Pons (tissue), 1 donor: Measurements from ENCODE around the gene ATMIN.

Source experiments
- DNase-seq: peaks from one replicate; pipeline ENCODE4 v3.0.0-alpha.2; 2016; ENCODE audit warnings: low spot score

Gene ATMIN

DNA sequence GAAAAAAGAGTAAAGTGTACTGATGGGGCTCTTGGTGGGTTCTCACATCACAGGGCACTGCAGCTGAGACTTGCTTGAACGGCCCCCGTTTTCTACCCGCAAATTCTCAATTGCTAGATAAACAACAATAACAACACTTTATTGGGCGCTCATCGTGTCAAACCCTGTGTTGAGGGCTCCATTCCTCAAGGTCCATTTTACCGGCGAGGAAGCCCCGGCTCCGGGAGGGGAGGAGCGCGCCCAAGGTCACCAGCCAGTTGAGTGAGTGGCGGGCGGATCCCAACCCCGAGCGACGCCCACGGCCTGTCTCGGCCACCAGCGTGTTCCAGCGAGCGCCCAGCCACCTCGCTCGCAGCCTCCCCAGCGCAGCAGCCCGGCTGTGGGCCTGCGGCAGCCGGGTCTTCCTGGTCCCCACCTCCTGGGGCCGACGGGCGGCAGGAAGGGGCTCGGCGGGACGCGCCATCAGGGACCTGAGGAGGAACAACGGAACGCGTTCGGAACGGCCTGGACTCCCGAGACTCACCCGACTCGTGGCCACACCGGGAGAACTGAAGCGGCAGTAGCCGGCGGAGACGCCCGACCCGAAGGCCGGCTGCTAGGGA, 29.3 kb upstream of the ATMIN start:
- DNase-seq, result peak; percentile 43

- peak; percentile 99 for DNase-seq
These were observed 28.6 kb upstream of the ATMIN start, which contains the start of the genes CENPN and CMC2 for GRCh38 chr16:81006813-81007695. Gene CENPN (plus strand): TSS chr16:81007214. CDS start chr16:81011940, 4,726 bp downstream. Gene CMC2 (minus strand): TSS chr16:81006885. CDS start chr16:80997394, 9,491 bp downstream.

DNA sequence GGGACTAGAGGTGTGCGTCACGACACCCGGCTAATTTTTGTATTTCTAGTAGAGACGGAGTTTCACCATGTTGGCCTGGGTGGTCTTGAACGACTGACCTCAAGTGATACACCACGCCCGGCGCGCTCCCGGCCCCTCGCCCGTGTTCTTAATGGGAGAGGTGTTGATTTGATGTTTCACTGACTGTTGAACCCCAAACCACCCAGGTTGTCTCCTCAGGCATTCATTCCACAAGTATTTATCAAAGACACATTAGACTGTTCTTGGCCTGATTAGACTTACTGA, 27.2 kb upstream of the ATMIN start:
- no peak for DNase-seq

- DNase-seq, result no peak
These were observed 22.7 kb upstream of the ATMIN start for GRCh38 chr16:81012974-81013373.

- DNase-seq, result no peak
These were observed 21.0 kb upstream of the ATMIN start for GRCh38 chr16:81014672-81015071.

DNA sequence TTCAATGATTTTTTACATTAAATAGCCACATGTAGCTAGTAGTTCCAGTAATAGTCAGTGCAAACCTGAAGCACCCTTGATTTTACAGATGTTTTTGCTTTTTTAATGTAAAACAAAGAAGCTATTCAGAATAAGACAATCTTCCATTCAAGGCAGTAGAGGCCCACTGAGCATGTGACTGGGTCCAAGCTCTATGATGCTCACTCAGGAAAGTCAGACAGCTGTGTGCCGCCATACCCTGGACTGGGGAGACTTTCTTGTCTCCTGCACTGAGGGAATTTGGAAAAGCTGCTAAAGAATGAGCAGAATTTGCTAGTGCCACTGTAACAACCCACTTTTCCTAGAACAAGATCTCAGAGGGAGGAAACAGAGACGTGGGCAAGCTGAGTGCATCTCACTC, 17.1 kb upstream of the ATMIN start:
- DNase-seq, result peak; percentile 95

DNA sequence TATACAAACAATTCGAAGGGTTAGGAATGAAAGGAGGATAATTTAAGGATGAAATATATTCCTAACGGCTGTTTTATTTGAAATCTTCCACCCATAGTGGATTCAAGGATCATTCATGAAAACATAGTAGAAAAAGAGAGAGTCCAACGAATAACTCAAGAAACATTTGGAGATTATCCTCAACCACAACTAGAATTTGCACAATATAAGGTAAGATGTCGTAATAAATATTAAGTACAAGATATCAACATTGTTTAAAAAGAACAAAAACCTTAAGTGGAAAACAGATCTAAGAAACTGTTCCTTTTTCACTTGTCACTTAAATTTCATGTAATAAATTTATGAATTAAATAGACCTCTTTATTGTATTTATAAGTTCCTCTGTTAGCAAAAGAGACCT, 9.2 kb upstream of the ATMIN start:
- DNase-seq, result no peak

- no peak for DNase-seq
These were observed 5.6 kb upstream of the ATMIN start for GRCh38 chr16:81029930-81030604.

DNA sequence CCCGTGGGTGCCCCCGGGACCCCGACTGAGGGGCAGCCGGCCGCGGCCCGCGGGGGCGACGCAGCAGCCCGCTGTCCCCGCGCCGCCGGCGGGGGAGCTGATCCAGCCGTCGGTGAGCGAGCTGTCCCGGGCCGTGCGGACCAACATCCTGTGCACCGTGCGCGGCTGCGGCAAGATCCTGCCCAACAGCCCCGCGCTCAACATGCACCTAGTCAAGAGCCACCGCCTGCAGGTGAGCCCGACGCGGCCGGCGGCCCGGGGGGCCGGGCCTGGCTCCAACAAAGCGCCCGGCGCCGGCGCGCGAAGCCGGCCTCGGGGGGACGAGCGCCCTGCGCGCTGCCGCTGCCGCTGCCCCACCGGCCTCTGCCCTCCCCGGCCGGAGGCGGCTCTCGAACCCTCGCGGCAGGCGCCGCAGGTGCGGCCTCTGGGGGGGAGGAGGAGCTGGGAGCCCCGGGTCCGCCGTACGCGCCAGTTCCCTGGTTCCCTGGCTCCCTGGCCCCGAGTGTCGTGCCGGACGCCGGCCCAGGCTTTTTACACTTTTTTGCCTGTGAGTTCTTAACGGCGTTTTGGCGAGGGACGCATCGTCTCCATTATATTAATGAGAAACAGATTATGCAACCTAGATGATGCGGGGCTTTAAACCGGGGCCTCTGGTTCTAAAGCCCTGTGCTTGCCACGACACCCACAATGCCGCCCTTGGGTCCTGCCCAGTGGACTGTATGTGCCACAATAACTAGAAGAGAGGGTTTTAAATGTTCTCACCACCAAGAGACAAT, 521 bp downstream of the ATMIN start:
- no peak for DNase-seq

DNA sequence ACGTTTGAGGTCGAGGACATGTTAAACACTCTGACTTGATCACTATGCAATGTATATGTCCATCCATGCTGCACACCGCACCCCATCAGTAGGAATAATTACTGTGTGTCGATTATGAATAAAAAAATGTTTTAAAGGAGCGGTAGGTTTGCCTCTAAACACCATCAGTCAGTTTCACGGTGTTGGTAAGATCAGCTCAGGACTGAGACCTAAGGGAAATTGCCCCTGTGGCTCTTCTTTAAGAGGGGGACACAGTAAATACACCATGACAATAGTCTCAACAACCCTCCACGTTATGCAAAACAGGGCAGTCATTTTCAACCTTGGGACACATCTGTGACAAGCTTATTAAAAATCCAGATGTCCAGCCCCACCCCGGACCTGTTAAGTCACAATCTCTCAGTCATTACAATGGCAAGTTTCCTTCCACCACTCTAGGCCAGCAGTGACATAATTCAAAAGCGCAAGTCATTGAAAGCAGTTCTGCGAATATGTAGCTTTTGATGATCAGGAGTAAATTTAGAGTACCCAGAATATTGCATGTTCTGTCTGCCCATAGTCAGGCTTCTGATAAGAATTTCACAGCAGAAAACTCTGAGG, 1.2 kb downstream of the ATMIN start:
- DNase-seq, result peak; percentile 28

DNA sequence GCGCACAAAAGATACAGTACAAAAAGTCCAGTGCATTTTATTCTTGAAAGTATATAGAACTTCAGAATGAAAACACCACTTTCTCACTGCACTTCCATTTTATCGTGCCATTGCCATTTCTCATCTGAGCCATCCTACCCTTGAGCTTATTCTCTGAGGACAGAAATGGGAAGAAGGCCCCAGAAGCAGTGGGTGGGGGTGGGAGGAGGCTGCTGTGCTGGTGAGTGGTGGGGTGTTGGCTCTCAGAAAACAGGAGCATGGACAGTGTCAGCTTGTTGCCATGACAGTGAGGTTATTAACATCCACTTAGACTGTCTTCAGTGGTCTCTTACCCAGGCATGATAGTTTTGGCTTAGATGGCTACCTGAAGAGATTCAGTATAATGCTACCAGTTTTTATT, 4.5 kb downstream of the ATMIN start:
- no peak for DNase-seq

GRCh38 chr16:81040842-81041241, 5.2 kb downstream of the ATMIN start:
- no peak for DNase-seq

GRCh38 chr16:81041696-81042095, 6.1 kb downstream of the ATMIN start:
- no peak for DNase-seq

- no peak for DNase-seq
These were observed 7.2 kb downstream of the ATMIN start for GRCh38 chr16:81042821-81043220.

GRCh38 chr16:81053761-81054160, 18.1 kb downstream of the ATMIN start:
- DNase-seq, result no peak

- no peak for DNase-seq
These were observed 25.1 kb downstream of the ATMIN start for GRCh38 chr16:81060576-81061306.

- no peak for DNase-seq
These were observed 25.6 kb downstream of the ATMIN start for GRCh38 chr16:81061307-81061640.

DNA sequence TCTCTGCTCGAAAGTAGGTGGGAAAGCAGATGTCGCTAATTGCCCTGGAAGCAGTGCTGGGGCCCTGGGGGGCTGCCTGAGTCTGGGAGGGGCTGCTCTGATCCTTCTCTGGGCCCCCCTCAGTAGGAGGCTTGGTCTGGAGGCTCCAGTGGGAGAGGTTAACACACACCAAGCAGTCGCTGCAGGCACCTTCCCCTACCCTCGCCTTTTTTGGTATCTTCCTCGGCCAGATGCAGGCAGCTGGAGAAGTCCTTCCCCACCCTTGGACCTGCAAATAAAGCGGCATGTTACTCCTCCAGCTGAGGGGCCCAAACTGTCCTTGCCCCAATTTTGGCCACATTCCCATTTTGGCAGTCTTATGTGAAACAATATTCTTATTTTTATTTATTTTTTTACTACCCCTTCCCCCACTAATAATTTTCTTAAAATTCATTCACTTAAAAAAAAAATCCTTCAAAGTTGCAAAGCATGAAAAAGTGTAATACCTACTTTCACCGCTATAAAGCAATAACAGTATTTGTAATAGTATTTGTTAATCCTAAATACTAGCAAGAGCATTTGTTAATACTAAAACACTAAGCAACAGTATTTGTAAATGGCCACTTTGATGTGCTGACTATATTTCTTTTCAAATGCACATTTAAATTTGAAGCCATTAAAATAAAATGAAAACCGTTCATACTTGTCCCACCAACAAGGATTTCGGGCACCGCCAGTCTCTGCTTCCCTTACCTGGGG, 26.4 kb downstream of the ATMIN start:
- no peak for DNase-seq

GRCh38 chr16:81066681-81067080, 31.0 kb downstream of the ATMIN start:
- DNase-seq, result no peak

DNA sequence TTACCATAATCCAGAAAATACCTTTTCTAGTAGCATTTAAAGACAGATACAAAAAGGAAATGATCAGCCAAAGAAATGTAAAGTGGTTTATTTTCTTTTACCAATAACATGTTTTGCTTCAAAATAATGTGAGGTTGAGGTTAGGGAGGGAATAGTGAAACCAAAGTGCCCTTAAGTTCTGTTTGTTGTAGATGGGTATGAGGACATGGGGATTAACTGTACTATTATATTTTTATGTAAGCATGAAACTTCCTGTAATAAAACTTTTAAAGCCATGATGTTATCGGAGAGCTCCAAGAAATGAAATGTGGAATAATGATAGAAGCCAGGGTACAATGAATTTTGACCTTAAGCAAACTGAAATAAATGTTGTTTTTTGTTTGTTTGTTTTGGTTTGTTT, 31.5 kb downstream of the ATMIN start:
- no peak for DNase-seq

DNA sequence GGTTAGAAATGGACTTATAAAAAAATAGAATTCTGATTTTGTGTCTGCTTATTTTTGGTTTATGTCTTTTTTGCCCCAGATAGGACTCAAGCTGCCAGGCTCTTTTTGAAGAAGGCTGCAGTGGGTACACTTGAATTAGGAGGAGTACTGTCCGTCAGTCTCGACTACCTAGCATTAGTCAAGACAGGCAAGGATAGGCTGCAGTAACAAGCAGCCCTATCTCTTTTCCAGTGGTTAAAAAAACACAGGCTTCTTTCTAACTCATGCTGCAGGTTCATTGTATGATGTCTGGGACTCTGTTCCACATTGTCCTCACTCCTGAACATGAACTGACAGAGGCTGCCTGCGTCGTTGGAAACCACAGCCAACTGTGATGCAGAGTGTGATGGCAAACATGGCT, 33.4 kb downstream of the ATMIN start:
- no peak for DNase-seq
